Cardiac fibroblast (primary cell): Measurements from ENCODE around the gene GNL1.
"Not testable (repeated sequence)": the region's sequence is repeated elsewhere in the genome, so short reads cannot be mapped to it uniquely, and the experiment has no call there.

Experiments
- DNase-seq, 2 donors: peaks; one replicate each; pipeline versions ENCODE4 v3.0.0 to v3.0.0-alpha.2; 2010; ENCODE audit warnings: low read depth in 2 of 2
- H3K4me3 ChIP-seq, 2 donors: replicated peaks in 1 of 2; 1 replicate in 1 of 2; 2 replicates in 1 of 2; pipeline ENCODE4 v1.5.1; 2011; ENCODE audit warnings: low read depth in 2 of 2, low read length in 2 of 2, mild to moderate bottlenecking in 2 of 2, moderate library complexity in 1 of 2
- CTCF ChIP-seq: IDR thresholded peaks from one replicate; pipeline ENCODE4 v1.5.1; 2011; ENCODE audit warnings: low read depth, mild to moderate bottlenecking, low read length, inconsistent platforms

Gene GNL1

GRCh38 chr6:30599625-30600324 is 43.5 kb upstream of the GNL1 start:
- no peak for TF ChIP-seq CTCF
- no peak overlapping the region for H3K4me3 ChIP-seq
- DNase-seq = no peak

- no peak for DNase-seq
- TF ChIP-seq CTCF = no peak
- no peak overlapping the region for H3K4me3 ChIP-seq
These were observed 42.8 kb upstream of the GNL1 start for GRCh38 chr6:30598912-30599624.

- DNase-seq = peak; percentile 82 to 86
- TF ChIP-seq CTCF = peak; percentile 68
- H3K4me3 ChIP-seq = not testable (repeated sequence)
These were observed 41.2 kb upstream of the GNL1 start for GRCh38 chr6:30597315-30598144.

- no peak overlapping the region for H3K4me3 ChIP-seq
- no peak for DNase-seq
- no peak for TF ChIP-seq CTCF
These were observed 36.0 kb upstream of the GNL1 start for GRCh38 chr6:30592287-30592686.

- H3K4me3 ChIP-seq = no peak overlapping the region
- DNase-seq = peak; percentile 66 to 72
- no peak for TF ChIP-seq CTCF
These were observed 34.7 kb upstream of the GNL1 start for GRCh38 chr6:30591008-30591407.

GRCh38 chr6:30590509-30590908 is 34.2 kb upstream of the GNL1 start:
- peak in 1 of 2 donors; percentile 29 for DNase-seq
- TF ChIP-seq CTCF = no peak

More at GRCh38 chr6:30590509-30590908, 34.2 kb upstream of the GNL1 start:
- no peak overlapping the region for H3K4me3 ChIP-seq
